GM12878 (cell line): Measurements from ENCODE around the gene APLN. TPM values are rescaled to one million over a fixed set of nuclear protein-coding genes. Genes with fewer than 3 reads are reported as not detected.
A peak's percentile ranks its signal among the peaks of the same experiment; 100 is the strongest.

Experiments
- ATAC-seq: fragments of 200-7000 bp; cut with Tn5 transposase; 3 replicates; pipeline ENCODE4 v1.9.1; 2020; ENCODE audit warnings: mild to moderate bottlenecking, moderate library complexity
- BruUV-seq: library from RNA; stranded (reverse); fragments of 400-500 nt; replicated peaks from 2 replicates; lab custom pipeline; 2021; lab: Mats Ljungman, UMichigan
- CTCF ChIA-PET: fragments of 300-600 bp; sonication (Branson Sonifier 250); formaldehyde crosslinking; extraction: SDS; loops from one replicate; lab custom pipeline; 2021; ENCODE audit warnings: inconsistent platforms; lab: Yijun Ruan, JAX
- POLR2A ChIA-PET: fragments of 350-600 bp; formaldehyde crosslinking; extraction: SDS; loops from one replicate; lab custom pipeline; 2021; ENCODE audit warnings: inconsistent platforms; lab: Charles Lee
- RAD21 ChIA-PET: fragments of 300-600 bp; sonication (Branson Sonifier 250); formaldehyde crosslinking; loops from one replicate; lab custom pipeline; 2023; ENCODE audit warnings: antibody characterized with exemption; ENCODE audit not compliant: unreplicated experiment; lab: Charles Lee
- SMC1A ChIA-PET: fragments of 300-600 bp; sonication (Branson Sonifier 250); formaldehyde crosslinking; loops from one replicate; lab custom pipeline; 2023; ENCODE audit not compliant: unreplicated experiment, uncharacterized antibody; lab: Charles Lee
- DNase-seq: peaks from one replicate; pipeline ENCODE4 v3.0.0-alpha.2; 2011; ENCODE audit warnings: low read depth, low spot score
- FAIRE-seq: peaks from 3 replicates; lab custom pipeline; 2011; peaks lifted over from hg19 to GRCh38; lab: Jason Lieb, UNC
- H2AFZ ChIP-seq: 2 replicates; pipeline ENCODE4 v1.6.0; 2011; ENCODE audit warnings: low read depth, low read length, control low read depth; ENCODE audit not compliant: control insufficient read depth
- H3K27ac ChIP-seq: 2 replicates; pipeline ENCODE4 v1.5.1; 2011; ENCODE audit warnings: control low read depth; ENCODE audit not compliant: control insufficient read depth, insufficient read depth
- H3K27me3 ChIP-seq, 2 experiments: replicated peaks in 1 of 2; 2 replicates each; pipeline versions ENCODE4 v1.6.0 to v1.6.1; 2011; ENCODE audit warnings: low read length in 1 of 2; ENCODE audit not compliant: control insufficient read depth in 2 of 2, insufficient read depth in 2 of 2
- H3K36me3 ChIP-seq, 2 experiments: 2 replicates each; pipeline ENCODE4 v1.5.1; 2011; ENCODE audit warnings: low read length in 1 of 2; ENCODE audit not compliant: control insufficient read depth in 2 of 2, insufficient read depth in 2 of 2
- H3K4me1 ChIP-seq: 2 replicates; pipeline ENCODE4 v1.6.1; 2011; ENCODE audit warnings: mild to moderate bottlenecking, low read length, moderate library complexity, mixed read lengths; ENCODE audit not compliant: control insufficient read depth, insufficient read depth
- H3K4me2 ChIP-seq: 2 replicates; pipeline ENCODE4 v1.6.0; 2011; ENCODE audit warnings: control low read depth; ENCODE audit not compliant: control insufficient read depth, insufficient read depth
- H3K4me3 ChIP-seq: fragments of 200-600 bp; sonication (generic); 2 replicates; pipeline ENCODE4 v1.5.1; 2016
- H3K79me2 ChIP-seq: 2 replicates; pipeline ENCODE4 v1.6.0; 2011; ENCODE audit warnings: low read length; ENCODE audit not compliant: control insufficient read depth, insufficient read depth
- H3K9ac ChIP-seq: 2 replicates; pipeline ENCODE4 v1.8.0; 2011; ENCODE audit warnings: low read length, control low read depth, mixed read lengths; ENCODE audit not compliant: control insufficient read depth, insufficient read depth
- H3K9me3 ChIP-seq: replicated peaks from 3 replicates; pipeline ENCODE4 v1.5.1; 2011; ENCODE audit warnings: mild to moderate bottlenecking, low read length; ENCODE audit not compliant: control insufficient read depth, insufficient read depth
- H4K20me1 ChIP-seq: 2 replicates; pipeline ENCODE4 v1.6.0; 2011; ENCODE audit not compliant: control insufficient read depth, insufficient read depth
- CBX3 ChIP-seq: fragments of 200-600 bp; sonication (generic); IDR thresholded peaks from 2 replicates; pipeline ENCODE4 v1.6.1; 2016; ENCODE audit warnings: low read depth, borderline replicate concordance
- CREB1 ChIP-seq: IDR thresholded peaks from 2 replicates; pipeline ENCODE4 v1.6.1; 2012; ENCODE audit warnings: low read depth, mild to moderate bottlenecking, inconsistent platforms
- CREM ChIP-seq: IDR thresholded peaks from 2 replicates; pipeline ENCODE4 v1.6.1; 2014; ENCODE audit warnings: antibody characterized with exemption, low read depth
- CTCF ChIP-seq, 3 experiments: IDR thresholded peaks in 2 of 3; conservative IDR thresholded peaks in 1 of 3; 2 replicates each; pipeline ENCODE4 v1.5.1; 2011; ENCODE audit warnings: low read depth in 3 of 3, low read length in 3 of 3, mild to moderate bottlenecking in 3 of 3, control low read depth in 2 of 3, moderate library complexity in 2 of 3, inconsistent platforms in 1 of 3, mixed read lengths in 1 of 3; ENCODE audit not compliant: control insufficient read depth in 2 of 3, insufficient read depth in 1 of 3; ENCODE audit errors: extremely low read depth in 1 of 3
- EGR1 ChIP-seq, 2 experiments: IDR thresholded peaks; 1 replicate in 1 of 2; 2 replicates in 1 of 2; pipeline ENCODE4 v1.6.1; 2011 to 2012; ENCODE audit warnings: low read depth in 2 of 2, low read length in 2 of 2, borderline replicate concordance in 1 of 2, mild to moderate bottlenecking in 1 of 2, moderate library complexity in 1 of 2
- ETV6 ChIP-seq, 2 experiments: fragments of 450-650 bp in 1 of 2; IDR thresholded peaks in 1 of 2; conservative IDR thresholded peaks in 1 of 2; 2 replicates each; pipeline ENCODE4 v1.6.1; 2014; ENCODE audit warnings: antibody characterized with exemption in 1 of 2, borderline replicate concordance in 1 of 2, low read depth in 1 of 2, mild to moderate bottlenecking in 1 of 2, moderate library complexity in 1 of 2
- IKZF2 ChIP-seq, 2 experiments: fragments of 450-650 bp; IDR thresholded peaks; 2 replicates each; pipeline ENCODE4 v1.6.1; 2017; ENCODE audit warnings: mild to moderate bottlenecking in 2 of 2, moderate library complexity in 2 of 2
- IRF4 ChIP-seq: IDR thresholded peaks from 2 replicates; pipeline ENCODE4 v1.6.1; 2011; ENCODE audit warnings: low read depth, low read length
- LARP7 ChIP-seq: fragments of 450-650 bp; IDR thresholded peaks from 2 replicates; pipeline ENCODE4 v1.6.1; 2017; ENCODE audit warnings: mild to moderate bottlenecking
- MYC ChIP-seq: IDR thresholded peaks from 2 replicates; pipeline ENCODE4 v1.6.1; 2011; ENCODE audit warnings: mild to moderate bottlenecking, low read length, moderate library complexity, inconsistent platforms; ENCODE audit not compliant: insufficient read depth, insufficient replicate concordance, insufficient read length, severe bottlenecking
- NFYB ChIP-seq: IDR thresholded peaks from 2 replicates; pipeline ENCODE4 v1.6.1; 2011; ENCODE audit warnings: low read depth, mild to moderate bottlenecking, low read length, improper control_type of control experiment, moderate library complexity; ENCODE audit not compliant: insufficient read depth
- PAX5 ChIP-seq: IDR thresholded peaks from 2 replicates; pipeline ENCODE4 v1.6.1; 2011; ENCODE audit warnings: low read depth, low read length, borderline replicate concordance
- RAD21 ChIP-seq: IDR thresholded peaks from 2 replicates; pipeline ENCODE4 v1.6.1; 2011; ENCODE audit warnings: mild to moderate bottlenecking, low read depth, low read length, moderate library complexity; ENCODE audit not compliant: insufficient read depth
- RB1 ChIP-seq: fragments of 450-650 bp; formaldehyde crosslinking; IDR thresholded peaks from 2 replicates; pipeline ENCODE4 v1.6.1; 2017; ENCODE audit warnings: mild to moderate bottlenecking, borderline replicate concordance
- RCOR1 ChIP-seq: conservative IDR thresholded peaks from 2 replicates; pipeline ENCODE4 v1.6.1; 2012; ENCODE audit warnings: low read depth, low read length, improper control_type of control experiment
- SMC3 ChIP-seq: IDR thresholded peaks from 2 replicates; pipeline ENCODE4 v1.6.1; 2011; ENCODE audit warnings: low read length, improper control_type of control experiment, borderline replicate concordance
- TCF3 ChIP-seq: IDR thresholded peaks from 2 replicates; pipeline ENCODE4 v1.6.1; 2012; ENCODE audit warnings: low read depth, mild to moderate bottlenecking, low read length, borderline replicate concordance; ENCODE audit not compliant: insufficient read depth
- USF2 ChIP-seq: IDR thresholded peaks from 2 replicates; pipeline ENCODE4 v1.6.1; 2011; ENCODE audit warnings: low read depth, low read length, improper control_type of control experiment, borderline replicate concordance
- YY1 ChIP-seq: IDR thresholded peaks from 2 replicates; pipeline ENCODE4 v1.6.1; 2011; ENCODE audit warnings: low read depth, mild to moderate bottlenecking, low read length
- ZNF384 ChIP-seq: IDR thresholded peaks from 2 replicates; pipeline ENCODE4 v1.6.1; 2012; ENCODE audit warnings: low read depth, mild to moderate bottlenecking, low read length, improper control_type of control experiment, borderline replicate concordance
- WGBS: methylation state at CpG from one replicate; pipeline ENCODE4 v1.1.6; 2016; ENCODE audit warnings: low lambda C conversion rate; ENCODE audit not compliant: insufficient replicate concordance, insufficient coverage; ENCODE audit errors: missing lambda C conversion rate; 5-methylcytosine and 5-hydroxymethylcytosine counted together
- in situ Hi-C: fragments of 300-500 bp; cut with MboI; formaldehyde crosslinking; loops from 9 replicates; pipeline ENCODE4 v1.14.3; 2018; ENCODE audit warnings: mixed read lengths
- intact Hi-C: fragments of 100-400 bp; cut with micrococcal nuclease; formaldehyde crosslinking; loops from one replicate; pipeline ENCODE4 v1.14.2; 2022; ENCODE audit not compliant: unreplicated experiment
- polyA plus RNA-seq, 11 experiments: library from polyadenylated mRNA; depleted of rRNA in 4 of 11; unstranded in 6 of 11; stranded (reverse) in 5 of 11; fragments of >200 nt; fragmentation: Nextera tagmentation in 4 of 11; fragmentation: Illumina TruSeq in 1 of 11; extraction: Ambion mirVana in 4 of 11; extraction: Trizol in 1 of 11; gene quantifications; 1 replicate in 1 of 11; 2 replicates in 10 of 11; pipeline versions ENCODE4 v1.2.1 to v1.2.3, GENCODE V29; 2011 to 2016; ENCODE audit warnings: inconsistent platforms in 2 of 11, missing spikeins in 2 of 11, low read depth in 1 of 11
- total RNA-seq, 4 experiments: library from RNA; depleted of rRNA in 3 of 4; stranded (reverse); fragments of >200 nt in 3 of 4; fragmentation: Illumina TruSeq in 1 of 4; extraction: Trizol in 1 of 4; gene quantifications; 2 replicates each; pipeline versions ENCODE4 v1.2.1 to v1.2.3, GENCODE V29; 2013 to 2021

APLN gene
- total and polyA plus RNA-seq, 10 of the 15 experiments (the other 5 are each of a cell fraction or from before 2014, with no cell fraction given): 0.31 TPM; not detected in 9

GRCh38 chrX:129606918-129607317 lies 47.8 kb downstream of the APLN start:
- no peak overlapping the region for H3K4me2 ChIP-seq
- H2AFZ ChIP-seq: no peak overlapping the region; the same call in 1 of the 2 replicates
- TF ChIP-seq IKZF2 (IDR thresholded peaks at IDR 0.05) (0 out of 4 replicates have a peak, but pooled peaks of 1 of the 2 experiments have one; percentile 11), RB1 (no peak), EGR1 (IDR thresholded peaks at IDR 0.05; ENCODE audit: borderline replicate concordance in 1 of 2, low read depth in 2 of 2, low read length in 2 of 2) (no peak), TCF3 (no peak), IRF4 (no peak), RCOR1 (no peak), NFYB (no peak), ZNF384 (no peak), CREB1 (0 out of 2 replicates have a peak, but pooled peaks have one; percentile 21), LARP7 (no peak), MYC (no peak), YY1 (no peak), RAD21 (peak; percentile 82), CTCF (IDR thresholded peaks at IDR 0.05 in 2 of 3, conservative IDR thresholded peaks at IDR 0.05 in 1 of 3; ENCODE audit: control insufficient read depth in 2 of 3, extremely low read depth in 1 of 3, insufficient read depth in 1 of 3, low read depth in 3 of 3, low read length in 3 of 3) (peak; percentile 74 to 80 (median 76)), CREM (0 out of 2 replicates have a peak, but pooled peaks have one; percentile 9), PAX5 (no peak), USF2 (no peak), CBX3 (no peak), SMC3 (peak; percentile 74), ETV6 (conservative IDR thresholded peaks at IDR 0.05 in 1 of 2, IDR thresholded peaks at IDR 0.05 in 1 of 2; ENCODE audit: borderline replicate concordance in 1 of 2, low read depth in 1 of 2) (peak in 1 of 2 experiments; percentile 79; a peak in 1 of 4 replicates)

More at GRCh38 chrX:129606918-129607317, 47.8 kb downstream of the APLN start:
- BruUV-seq: no TSS peak
- 0% methylated on average over 5 of the region's 5 CpGs for WGBS
- ChIA-PET CTCF (interaction anchor here (0.6 to 4.4 kb wide), 5 partner anchors 11 to 456 kb away, joined by 3 to 25 read pairs (median 3); no protein-coding TSS in a partner anchor), POLR2A (no interaction called here), SMC1A (no interaction called here), RAD21 (interaction anchor here (3.6 kb wide), 1 partner anchor 454 kb away, joined by 15 read pairs; no protein-coding TSS in a partner anchor)
- FAIRE-seq: peak; percentile 90
- Histone ChIP-seq H3K36me3 (no peaks in the 10 kb centered on the region), H3K79me2 (no peaks in the 10 kb centered on the region), H4K20me1 (no peaks in the 10 kb centered on the region), H3K27ac (no peak overlapping the region), H3K9ac (no peak overlapping the region), H3K4me3 (no peak overlapping the region), H3K4me1 (peaks cover 5% of the 10 kb centered on the region), H3K9me3 (no peaks in the 10 kb centered on the region), H3K27me3 (no peaks in the 10 kb centered on the region; a peak in 2 of 4 replicates)
- DNase-seq: peak; percentile 13
- peak; percentile 67 for ATAC-seq
- intact Hi-C loops: loop anchor here (1.0 to 10.0 kb wide), 7 partner anchors 118 to 1308 kb away; partner anchors contain the start of gene UTP14A
- in situ Hi-C loops: loop anchor here (10.0 to 25.0 kb wide), 3 partner anchors 455 to 1308 kb away; no protein-coding TSS in a partner anchor
